A204.1 (cell line): ENCODE measurements around the gene ADAM29.
"Not testable (repeated sequence)": the region's sequence is repeated elsewhere in the genome, so short reads cannot be mapped to it uniquely, and the experiment has no call there.

Experiments
- FAIRE-seq: peaks from 2 replicates; lab custom pipeline; 2012; peaks lifted over from hg19 to GRCh38; lab: Jason Lieb, UNC

ADAM29 gene

DNA sequence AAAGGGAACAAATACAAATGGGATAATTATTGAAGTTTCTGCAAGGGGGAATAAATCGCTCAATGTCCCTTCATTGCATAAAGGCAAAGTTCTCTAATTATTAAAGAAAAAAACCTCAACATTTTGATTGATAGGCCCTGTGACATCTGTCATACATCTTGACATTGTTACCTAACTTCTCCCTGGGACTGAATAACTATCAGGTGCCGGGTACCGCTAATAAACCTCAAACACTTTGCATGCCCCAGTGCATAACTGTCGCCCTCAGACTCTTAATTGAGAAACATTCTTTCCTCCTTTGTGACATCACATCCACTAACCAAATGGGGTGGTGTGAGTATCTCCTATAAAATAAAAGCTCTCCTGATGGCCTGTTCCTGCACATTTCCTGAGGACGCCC lies at the start of gene ADAM29:
TSS of gene ADAM29 (plus strand) at position 301 of the 400 bp plus-strand sequence. CDS start 57,168 bp downstream, outside the sequence.
- no peak for FAIRE-seq

DNA sequence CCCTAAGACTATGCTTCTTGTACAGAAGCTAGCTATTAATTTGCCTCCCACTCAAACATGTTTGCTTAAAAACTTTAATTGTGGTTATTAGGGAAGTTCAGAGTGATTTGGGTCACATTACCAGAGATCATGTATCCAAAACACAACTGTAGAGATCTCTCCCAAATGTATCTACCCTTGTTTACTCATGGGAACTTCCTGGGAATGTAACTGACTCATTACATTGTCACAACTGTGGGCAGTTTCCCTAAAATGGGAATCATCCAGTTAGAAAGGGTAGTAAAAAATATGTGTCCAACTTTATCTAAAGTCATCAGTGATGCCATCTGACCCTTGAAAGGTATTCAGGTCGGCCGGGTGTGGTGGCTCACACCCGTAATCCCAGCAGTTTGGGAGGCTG lies 48.8 kb upstream of the ADAM29 start:
- FAIRE-seq = no peak

- FAIRE-seq = no peak
These were observed 47.8 kb upstream of the ADAM29 start for GRCh38 chr4:174870311-174870710.

GRCh38 chr4:174871407-174871806 lies 46.8 kb upstream of the ADAM29 start:
- FAIRE-seq = no peak

- not testable (repeated sequence) for FAIRE-seq
These were observed 45.0 kb upstream of the ADAM29 start for GRCh38 chr4:174873146-174873545.

GRCh38 chr4:174873931-174874330 lies 44.2 kb upstream of the ADAM29 start:
- no peak for FAIRE-seq

- no peak for FAIRE-seq
These were observed 43.3 kb upstream of the ADAM29 start for GRCh38 chr4:174874898-174875297.

- FAIRE-seq = no peak
These were observed 38.2 kb upstream of the ADAM29 start for GRCh38 chr4:174880001-174880400.

GRCh38 chr4:174882317-174882992 lies 35.7 kb upstream of the ADAM29 start:
- FAIRE-seq = no peak

GRCh38 chr4:174907508-174907907 lies 10.7 kb upstream of the ADAM29 start:
- no peak for FAIRE-seq

DNA sequence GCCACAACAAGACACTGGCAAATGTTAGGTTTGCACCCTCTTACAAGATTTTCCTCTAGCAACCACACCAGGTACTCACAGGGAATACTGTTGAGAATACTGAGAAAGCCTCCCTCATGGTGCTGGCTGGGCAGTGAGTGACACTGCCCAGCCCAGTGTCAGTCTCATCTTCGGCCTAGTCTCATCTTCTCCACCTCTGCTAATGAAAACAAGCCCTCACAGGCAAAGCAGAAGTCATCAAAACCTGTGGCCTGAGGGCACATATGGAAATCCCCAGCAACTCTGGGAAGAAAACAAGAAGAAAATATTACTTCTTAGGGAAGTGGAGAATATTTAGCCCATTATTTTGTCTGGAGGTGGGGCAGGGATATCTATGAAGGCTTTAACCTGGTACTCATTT lies 7.9 kb upstream of the ADAM29 start:
- no peak for FAIRE-seq

DNA sequence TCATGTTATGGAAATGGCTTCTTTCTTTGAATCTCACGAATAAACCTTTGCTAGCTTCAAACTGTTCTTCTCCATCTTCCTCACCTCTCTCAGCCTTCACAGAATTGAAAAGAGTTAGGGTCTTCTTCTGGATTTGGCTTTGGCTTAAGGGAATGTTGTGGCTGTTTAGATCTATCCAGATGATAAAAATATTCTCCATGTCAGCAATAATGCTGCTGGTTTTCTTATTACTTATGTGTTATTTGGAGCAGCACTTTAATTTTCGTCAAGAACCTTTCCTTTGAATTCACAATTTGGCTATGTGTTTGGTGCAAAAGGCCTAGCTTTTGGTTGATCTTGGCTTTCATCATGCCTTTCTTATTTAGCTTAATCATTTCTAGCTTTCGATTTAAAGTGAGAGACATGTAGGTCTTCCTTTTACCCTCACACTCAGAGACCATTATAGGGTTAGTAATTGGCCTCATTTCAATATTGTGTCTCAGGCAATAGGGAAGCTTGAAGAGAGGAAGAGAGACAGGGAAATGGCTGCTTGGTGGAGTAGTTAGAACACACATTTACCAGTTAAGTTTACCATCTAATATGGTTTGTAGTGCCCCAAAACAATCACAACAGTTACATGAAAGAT lies 5.1 kb upstream of the ADAM29 start:
- FAIRE-seq = no peak

DNA sequence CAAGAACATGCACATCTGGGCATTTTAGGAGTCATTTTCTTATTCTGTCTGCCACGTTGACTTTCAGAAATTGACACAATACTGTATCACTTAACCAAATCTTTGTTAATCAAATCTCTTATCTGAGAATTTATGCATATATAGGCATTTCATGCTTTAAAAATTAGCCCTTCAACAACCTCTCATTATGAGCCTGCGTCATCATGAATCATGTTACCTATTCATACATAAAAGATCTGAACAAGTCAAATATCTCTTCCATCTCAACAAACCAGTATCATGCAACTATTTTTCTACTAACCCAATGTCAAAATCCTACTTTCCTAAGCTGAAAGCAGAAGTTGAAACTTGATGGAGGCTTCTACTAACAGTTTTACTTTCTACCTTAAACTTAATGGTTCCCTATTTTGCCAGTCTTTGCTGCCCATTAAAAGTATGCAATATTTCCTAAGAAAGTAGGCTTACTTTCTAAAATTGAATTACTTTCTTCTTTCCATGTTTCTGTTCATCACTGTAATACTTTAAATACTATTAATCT lies 1.8 kb downstream of the ADAM29 start:
- no peak for FAIRE-seq

GRCh38 chr4:174926958-174927357 lies 8.8 kb downstream of the ADAM29 start:
- no peak for FAIRE-seq

GRCh38 chr4:174928174-174928573 lies 10.0 kb downstream of the ADAM29 start:
- FAIRE-seq = no peak

DNA sequence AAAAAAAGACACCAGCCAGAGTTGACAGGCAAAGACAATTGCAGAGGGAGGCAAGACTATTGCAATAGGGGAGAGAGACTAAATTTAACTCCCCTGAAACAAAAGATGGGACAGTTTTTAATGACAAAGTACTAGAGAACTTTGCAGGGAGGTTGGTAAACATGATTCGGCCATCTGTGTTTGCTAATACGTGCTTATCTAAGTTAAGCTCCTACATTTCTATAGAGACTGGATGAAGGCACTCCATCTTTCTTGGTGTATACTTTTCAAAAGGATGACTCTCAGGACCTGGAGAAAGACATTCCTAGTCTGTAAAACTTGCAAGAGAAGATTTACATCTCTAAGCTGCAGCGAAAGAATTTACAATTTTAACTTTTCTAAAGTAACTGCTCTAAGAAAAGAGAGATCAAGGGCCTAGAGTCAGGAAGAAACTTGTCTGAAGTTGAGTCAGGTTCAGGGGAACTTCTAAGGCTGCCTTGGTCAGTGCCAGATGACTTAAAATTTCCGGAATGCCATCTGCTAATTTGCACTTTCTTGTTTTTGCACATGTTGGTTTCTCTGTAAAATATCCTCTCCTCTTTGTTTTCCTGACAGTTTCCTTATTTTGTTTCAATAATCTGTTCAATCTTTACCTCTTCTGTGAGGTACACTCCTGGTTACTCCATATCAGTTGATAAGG lies 10.6 kb downstream of the ADAM29 start:
- FAIRE-seq = no peak

- no peak for FAIRE-seq
These were observed 11.2 kb downstream of the ADAM29 start for GRCh38 chr4:174929346-174929745.

- no peak for FAIRE-seq
These were observed 12.7 kb downstream of the ADAM29 start for GRCh38 chr4:174930895-174931294.

- FAIRE-seq = no peak
These were observed 14.9 kb downstream of the ADAM29 start for GRCh38 chr4:174933083-174933482.

DNA sequence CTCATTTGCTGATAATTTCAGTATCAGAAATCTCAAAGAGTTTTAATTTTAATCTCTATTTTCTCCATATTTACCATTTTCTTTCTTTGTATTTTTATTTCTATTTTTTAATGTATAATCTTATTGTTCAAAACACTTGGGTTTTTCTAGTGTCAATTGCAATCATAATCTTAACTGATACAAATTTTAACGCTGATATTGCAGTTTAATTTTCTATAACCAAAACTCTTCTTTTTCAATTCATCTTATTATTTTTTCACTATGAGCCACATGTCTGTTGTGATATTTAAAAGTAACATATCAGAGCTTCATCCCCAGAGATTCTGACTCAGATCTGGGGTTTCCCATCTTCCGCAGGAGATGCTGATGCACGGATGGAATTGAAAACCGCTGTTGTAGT lies 16.2 kb downstream of the ADAM29 start:
- FAIRE-seq = no peak

GRCh38 chr4:174935607-174936006 lies 17.4 kb downstream of the ADAM29 start:
- no peak for FAIRE-seq

- no peak for FAIRE-seq
These were observed 21.8 kb downstream of the ADAM29 start for GRCh38 chr4:174940002-174940401.

GRCh38 chr4:174946246-174946645 lies 28.1 kb downstream of the ADAM29 start:
- FAIRE-seq = no peak
